Gastrocnemius medialis (tissue), 4 donors: ENCODE data around the gene HOXD10. TPM values are rescaled to one million over a fixed set of nuclear protein-coding genes. Genes with fewer than 3 reads are reported as not detected.

Experiments used
- ATAC-seq, 2 donors: fragments of 150-250 bp; one replicate each; pipeline ENCODE4 v1.9.1; 2016
- DNase-seq, 2 donors: peaks; one replicate each; pipeline ENCODE4 v3.0.0-alpha.2; 2019
- H3K27ac ChIP-seq, 4 donors: fragments of 200-600 bp; sonication (generic); 1 replicate in 1 of 4; 2 replicates in 3 of 4; pipeline ENCODE4 v1.5.1; 2016 to 2018; ENCODE audit warnings: mild to moderate bottlenecking in 2 of 4, moderate library complexity in 1 of 4
- H3K27me3 ChIP-seq, 3 donors: fragments of 200-600 bp; sonication (generic) in 2 of 3; 1 replicate in 1 of 3; 2 replicates in 2 of 3; pipeline versions ENCODE4 v1.5.1 to v1.6.0; 2016 to 2019; ENCODE audit warnings: mild to moderate bottlenecking in 1 of 3, moderate library complexity in 1 of 3
- H3K36me3 ChIP-seq, 2 donors: fragments of 200-600 bp; sonication (generic) in 1 of 2; one replicate each; pipeline ENCODE4 v1.5.1; 2017 to 2018
- H3K4me1 ChIP-seq, 2 donors: fragments of 200-600 bp; sonication (generic) in 1 of 2; one replicate each; pipeline ENCODE4 v1.5.1; 2016 to 2017; ENCODE audit warnings: mild to moderate bottlenecking in 2 of 2
- H3K4me3 ChIP-seq, 4 donors: fragments of 200-600 bp; sonication (generic) in 3 of 4; 1 replicate in 1 of 4; 2 replicates in 3 of 4; pipeline ENCODE4 v1.5.1; 2016 to 2019; ENCODE audit warnings: mild to moderate bottlenecking in 2 of 4
- H3K9me3 ChIP-seq, 3 donors: fragments of 200-600 bp; sonication (generic) in 2 of 3; 1 replicate in 1 of 3; 2 replicates in 2 of 3; pipeline ENCODE4 v1.5.1; 2016 to 2019
- CTCF ChIP-seq, 5 experiments: fragments of 450-650 bp in 3 of 5; fragments of 200-600 bp in 2 of 5; sonication (generic) in 2 of 5; IDR thresholded peaks in 4 of 5; conservative IDR thresholded peaks in 1 of 5; 1 replicate in 4 of 5; 2 replicates in 1 of 5; pipeline ENCODE4 v1.5.1; 2016 to 2019; ENCODE audit warnings: antibody characterized with exemption in 5 of 5, mild to moderate bottlenecking in 3 of 5, moderate library complexity in 3 of 5
- POLR2A ChIP-seq, 2 donors: fragments of 450-650 bp; IDR thresholded peaks; one replicate each; pipeline ENCODE4 v1.6.1; 2017; ENCODE audit warnings: antibody characterized with exemption in 2 of 2, mild to moderate bottlenecking in 2 of 2, moderate library complexity in 2 of 2
- in situ Hi-C, 4 donors: fragments of 200-750 bp; cut with MboI; loops; one replicate each; pipeline versions ENCODE4 v1.15.0 to v1.8.0; 2017; ENCODE audit warnings: low sequenced_read_pairs in 4 of 4
- intact Hi-C: fragments of 100-400 bp; cut with DNase I; formaldehyde crosslinking; loops from one replicate; pipeline ENCODE4 v1.15.1; 2023; ENCODE audit warnings: low total_unique reads
- total RNA-seq, 4 donors: library from RNA; depleted of rRNA; stranded (reverse); fragments of >200 nt; gene quantifications; one replicate each; pipeline versions ENCODE4 v1.1.0 to v1.2.3, GENCODE V29; 2016

Gene HOXD10
- total RNA-seq, 4 donors from 2014 or later: 0.15 TPM; not detected in 3

GRCh38 chr2:176105730-176106580, 10.6 kb upstream of the HOXD10 start:
- Histone ChIP-seq H3K27ac (no peak overlapping the region), H3K9me3 (no peaks in the 10 kb centered on the region), H3K36me3 (no peaks in the 10 kb centered on the region), H3K27me3 (peaks cover 92 to 96% (median 96%) of the 10 kb centered on the region in 3 donors), H3K4me1 (peaks cover 11 to 14% of the 10 kb centered on the region in 2 donors), H3K4me3 (peak overlapping the region in 2 of 4 donors; percentile 36 to 52)
- intact Hi-C loops: no loop called here
- no peak for ATAC-seq
- no peak for TF ChIP-seq CTCF (IDR thresholded peaks at IDR 0.05 in 4 of 5, conservative IDR thresholded peaks at IDR 0.05 in 1 of 5)
- no peak for TF ChIP-seq POLR2A (IDR thresholded peaks at IDR 0.05)
- in situ Hi-C loops: loop anchor here in 2 of 4 donors (25.0 kb wide), 1 partner anchor 706 kb away; no protein-coding TSS in a partner anchor
- DNase-seq: no peak

- no peak for DNase-seq
- Histone ChIP-seq H3K27ac (no peak within 1 kb of the TSS), H3K4me3 (peak within 1 kb of the TSS; percentile 34 to 52 (median 40)), H3K36me3 (no peaks in the 10 kb centered on the region), H3K4me1 (peaks cover 14 to 16% of the 10 kb centered on the region in 2 donors), H3K27me3 (peaks cover 92 to 96% (median 96%) of the 10 kb centered on the region in 3 donors), H3K9me3 (no peaks in the 10 kb centered on the region)
- TF ChIP-seq CTCF (IDR thresholded peaks at IDR 0.05 in 4 of 5, conservative IDR thresholded peaks at IDR 0.05 in 1 of 5) (no peak), POLR2A (IDR thresholded peaks at IDR 0.05) (no peak)
- peak; percentile 37 to 51 for ATAC-seq
- in situ Hi-C loops (loop anchor here in 2 of 4 donors (25.0 kb wide), 1 partner anchor 705 kb away; no protein-coding TSS in a partner anchor), intact Hi-C loops (no loop called here)
These were observed 9.7 kb upstream of the HOXD10 start, which contains the start of gene HOXD11 for GRCh38 chr2:176106581-176107539. Gene HOXD11 (plus strand): TSS chr2:176107280. CDS start chr2:176107356, 76 bp downstream.

GRCh38 chr2:176107731-176108181, 8.8 kb upstream of the HOXD10 start:
- in situ Hi-C loops: loop anchor here in 2 of 4 donors (25.0 kb wide), 1 partner anchor 705 kb away; no protein-coding TSS in a partner anchor
- Histone ChIP-seq H3K9me3 (no peaks in the 10 kb centered on the region), H3K27ac (no peak overlapping the region), H3K36me3 (no peaks in the 10 kb centered on the region), H3K4me1 (peaks cover 14 to 16% of the 10 kb centered on the region in 2 donors), H3K27me3 (peaks cover 92 to 96% (median 96%) of the 10 kb centered on the region in 3 donors), H3K4me3 (peak overlapping the region in 1 of 4 donors; percentile 24)
- ATAC-seq (no peak), DNase-seq (no peak)
- intact Hi-C loops: no loop called here
- no peak for TF ChIP-seq POLR2A (IDR thresholded peaks at IDR 0.05)
- no peak for TF ChIP-seq CTCF (IDR thresholded peaks at IDR 0.05 in 4 of 5, conservative IDR thresholded peaks at IDR 0.05 in 1 of 5)

GRCh38 chr2:176109192-176109901, 7.2 kb upstream of the HOXD10 start:
- Histone ChIP-seq H3K4me3 (no peak overlapping the region), H3K9me3 (no peaks in the 10 kb centered on the region), H3K27ac (no peak overlapping the region), H3K36me3 (no peaks in the 10 kb centered on the region), H3K4me1 (peaks cover 9 to 12% of the 10 kb centered on the region in 2 donors), H3K27me3 (peaks cover 93 to 96% (median 96%) of the 10 kb centered on the region in 3 donors)
- in situ Hi-C loops: loop anchor here in 2 of 4 donors (25.0 kb wide), 1 partner anchor 703 kb away; no protein-coding TSS in a partner anchor
- DNase-seq (no peak), ATAC-seq (no peak)
- no peak for TF ChIP-seq POLR2A (IDR thresholded peaks at IDR 0.05)
- TF ChIP-seq CTCF (IDR thresholded peaks at IDR 0.05 in 4 of 5, conservative IDR thresholded peaks at IDR 0.05 in 1 of 5): no peak
- intact Hi-C loops: no loop called here
